Spleen (tissue), 7 donors: ENCODE measurements around the gene IMMP2L.

Source experiments
- CTCF ChIP-seq, 11 experiments: fragments of 200-600 bp in 7 of 11; fragments of 450-650 bp in 4 of 11; sonication (generic) in 4 of 11; IDR thresholded peaks in 8 of 11; conservative IDR thresholded peaks in 3 of 11; 1 replicate in 7 of 11; 2 replicates in 4 of 11; pipeline versions ENCODE4 v1.4.0 to v1.8.0; 2016 to 2021; ENCODE audit warnings: antibody characterized with exemption in 11 of 11, inconsistent platforms in 4 of 11, mild to moderate bottlenecking in 1 of 11
- POLR2A ChIP-seq, 3 donors: fragments of 450-650 bp; IDR thresholded peaks; one replicate each; pipeline ENCODE4 v1.5.1; 2017; ENCODE audit warnings: antibody characterized with exemption in 3 of 3, mild to moderate bottlenecking in 1 of 3
- POLR2AphosphoS5 ChIP-seq, 3 donors: sonication (generic); formaldehyde crosslinking; IDR thresholded peaks; one replicate each; pipeline ENCODE4 v1.5.1; 2017; ENCODE audit warnings: antibody characterized with exemption in 3 of 3
- donor health status: DM: no; HTN: no; CAD: no; lungs with moderate emphysema.
- donor health status: DM: no; HTN: no; CAD: no.
- donor health status: DM: no; HTN: no; CAD: no.

- TF ChIP-seq CTCF (IDR thresholded peaks at IDR 0.05 in 8 of 11, conservative IDR thresholded peaks at IDR 0.05 in 3 of 11) (no peak), POLR2A (IDR thresholded peaks at IDR 0.05) (no peak), POLR2AphosphoS5 (IDR thresholded peaks at IDR 0.05) (no peak)
Observed at GRCh38 chr7:111199643-111200042, 362.6 kb downstream of the IMMP2L start.
